Mesothelial cell of epicardium (in vitro differentiated cells): ENCODE data around the gene BRWD1. TPM values are rescaled to one million over a fixed set of nuclear protein-coding genes. Genes with fewer than 3 reads are reported as not detected.

Source experiments
- DNase-seq, 2 experiments: peaks; one replicate each; pipeline ENCODE4 v3.0.0; 2021; ENCODE audit warnings: low spot score in 2 of 2; ENCODE audit not compliant: unreplicated experiment in 2 of 2
- H3K27ac Mint-ChIP-seq: 2 replicates; pipeline ENCODE4 v1.8.0; 2021; ENCODE audit warnings: mixed read lengths
- H3K27me3 Mint-ChIP-seq: 2 replicates; pipeline ENCODE4 v1.8.0; 2021; ENCODE audit warnings: low read depth, mixed read lengths
- H3K36me3 Mint-ChIP-seq: 2 replicates; pipeline ENCODE4 v1.8.0; 2021; ENCODE audit warnings: mixed read lengths
- H3K4me1 Mint-ChIP-seq: 2 replicates; pipeline ENCODE4 v1.8.0; 2021; ENCODE audit warnings: mixed read lengths
- H3K4me3 Mint-ChIP-seq: 2 replicates; pipeline ENCODE4 v1.8.0; 2021; ENCODE audit warnings: mild to moderate bottlenecking, moderate library complexity, mixed read lengths
- H3K9me3 Mint-ChIP-seq: 2 replicates; pipeline ENCODE4 v1.8.0; 2021; ENCODE audit warnings: mixed read lengths
- CTCF ChIP-seq: fragments of 200-600 bp; sonication (generic); IDR thresholded peaks from one replicate; pipeline ENCODE4 v1.5.0; 2021; ENCODE audit warnings: antibody characterized with exemption; ENCODE audit not compliant: unreplicated experiment
- total RNA-seq: library from RNA; stranded (reverse); gene quantifications from 3 replicates; pipeline ENCODE4 v1.2.1, GENCODE V29; 2021

BRWD1 gene
- total RNA-seq, 1 donor from 2014 or later = 65.9 TPM

GRCh38 chr21:39318091-39318959, 4.9 kb upstream of the BRWD1 start:
- no peaks in the 10 kb centered on the region for H3K36me3 Mint-ChIP-seq
- DNase-seq = no peak
- no peaks in the 10 kb centered on the region for H3K27me3 Mint-ChIP-seq
- no peak for TF ChIP-seq CTCF
- no peak overlapping the region for H3K27ac Mint-ChIP-seq
- no peak overlapping the region for H3K4me3 Mint-ChIP-seq
- peaks cover 25% of the 10 kb centered on the region for H3K4me1 Mint-ChIP-seq
- H3K9me3 Mint-ChIP-seq = no peaks in the 10 kb centered on the region

- peaks cover 25% of the 10 kb centered on the region for H3K4me1 Mint-ChIP-seq
- no peak for DNase-seq
- no peak overlapping the region for H3K4me3 Mint-ChIP-seq
- no peaks in the 10 kb centered on the region for H3K9me3 Mint-ChIP-seq
- H3K27me3 Mint-ChIP-seq = no peaks in the 10 kb centered on the region
- no peaks in the 10 kb centered on the region for H3K36me3 Mint-ChIP-seq
- H3K27ac Mint-ChIP-seq = no peak overlapping the region
- no peak for TF ChIP-seq CTCF
These were observed 4.0 kb upstream of the BRWD1 start for GRCh38 chr21:39317134-39318090.

- H3K36me3 Mint-ChIP-seq = no peaks in the 10 kb centered on the region
- H3K4me3 Mint-ChIP-seq = no peak overlapping the region
- no peak overlapping the region for H3K27ac Mint-ChIP-seq
These were observed 3.3 kb upstream of the BRWD1 start for GRCh38 chr21:39316729-39317128.

GRCh38 chr21:39315603-39316445, 2.4 kb upstream of the BRWD1 start:
- no peak for TF ChIP-seq CTCF
- no peak overlapping the region for H3K4me3 Mint-ChIP-seq
- DNase-seq = no peak
- H3K36me3 Mint-ChIP-seq = peaks cover under 1% of the 10 kb centered on the region
- peaks cover 29% of the 10 kb centered on the region for H3K4me1 Mint-ChIP-seq
- H3K9me3 Mint-ChIP-seq = no peaks in the 10 kb centered on the region
- H3K27ac Mint-ChIP-seq = peak overlapping the region; percentile 17
- no peaks in the 10 kb centered on the region for H3K27me3 Mint-ChIP-seq

More at GRCh38 chr21:39316729-39317128, 3.3 kb upstream of the BRWD1 start:
- TF ChIP-seq CTCF = no peak
- no peaks in the 10 kb centered on the region for H3K9me3 Mint-ChIP-seq
- H3K27me3 Mint-ChIP-seq = no peaks in the 10 kb centered on the region
- no peak for DNase-seq
- peaks cover 29% of the 10 kb centered on the region for H3K4me1 Mint-ChIP-seq
